HUES48 (cell line): ENCODE data around the gene RGS17.

Source experiments
- H3K27ac ChIP-seq: one replicate; pipeline ENCODE4 v1.7.0; 2013; ENCODE audit warnings: low read depth, low read length, inconsistent platforms
- H3K27me3 ChIP-seq: 2 replicates; pipeline ENCODE4 v1.6.1; 2013; ENCODE audit warnings: mild to moderate bottlenecking, low read length; ENCODE audit not compliant: control insufficient read depth, insufficient read depth
- H3K36me3 ChIP-seq: 2 replicates; pipeline ENCODE4 v1.6.1; 2013; ENCODE audit warnings: low read length; ENCODE audit not compliant: control insufficient read depth, insufficient read depth
- H3K4me1 ChIP-seq: 2 replicates; pipeline ENCODE4 v1.6.1; 2013; ENCODE audit warnings: mild to moderate bottlenecking, low read length; ENCODE audit not compliant: control insufficient read depth, insufficient read depth
- H3K4me3 ChIP-seq: 2 replicates; pipeline ENCODE4 v1.5.1; 2013; ENCODE audit warnings: mild to moderate bottlenecking, low read depth, low read length
- H3K9ac ChIP-seq: 2 replicates; pipeline ENCODE4 v1.6.1; 2013; ENCODE audit warnings: mild to moderate bottlenecking, low read depth, low read length, moderate library complexity
- H3K9me3 ChIP-seq: 2 replicates; pipeline ENCODE4 v1.6.1; 2013; ENCODE audit warnings: low read length; ENCODE audit not compliant: control insufficient read depth, insufficient read depth

Gene RGS17

GRCh38 chr6:153131037-153131981 lies at the start of gene RGS17:
Gene RGS17 (minus strand): TSS chr6:153131282. CDS start chr6:153044018, 87,264 bp downstream.
- no peaks in the 10 kb centered on the region for H3K36me3 ChIP-seq
- H3K4me1 ChIP-seq, result peaks cover 15% of the 10 kb centered on the region
- H3K9ac ChIP-seq, result peak within 1 kb of the TSS; percentile 23; the same call in 1 of the 2 replicates
- no peaks in the 10 kb centered on the region for H3K9me3 ChIP-seq
- peak within 1 kb of the TSS; percentile 87 for H3K4me3 ChIP-seq
- H3K27ac ChIP-seq, result peak within 1 kb of the TSS; percentile 72
- peaks cover 31% of the 10 kb centered on the region for H3K27me3 ChIP-seq

- no peak overlapping the region for H3K27ac ChIP-seq
- no peaks in the 10 kb centered on the region for H3K9me3 ChIP-seq
- no peaks in the 10 kb centered on the region; the same call in 1 of the 2 replicates for H3K4me1 ChIP-seq
- H3K27me3 ChIP-seq, result no peaks in the 10 kb centered on the region
- no peaks in the 10 kb centered on the region for H3K36me3 ChIP-seq
- no peak overlapping the region for H3K4me3 ChIP-seq
- H3K9ac ChIP-seq, result no peak overlapping the region
Measured at GRCh38 chr6:153172815-153173214, 41.7 kb upstream of the RGS17 start.

GRCh38 chr6:153170511-153170910 lies 39.4 kb upstream of the RGS17 start:
- Histone ChIP-seq H3K27ac (no peak overlapping the region), H3K36me3 (no peaks in the 10 kb centered on the region), H3K9ac (no peak overlapping the region), H3K4me3 (no peak overlapping the region), H3K27me3 (no peaks in the 10 kb centered on the region), H3K4me1 (no peaks in the 10 kb centered on the region; the same call in 1 of the 2 replicates), H3K9me3 (no peaks in the 10 kb centered on the region)

GRCh38 chr6:153167907-153168306 lies 36.8 kb upstream of the RGS17 start:
- H3K36me3 ChIP-seq, result no peaks in the 10 kb centered on the region
- no peaks in the 10 kb centered on the region for H3K9me3 ChIP-seq
- H3K4me3 ChIP-seq, result no peak overlapping the region
- H3K27ac ChIP-seq, result no peak overlapping the region
- no peaks in the 10 kb centered on the region; the same call in 1 of the 2 replicates for H3K4me1 ChIP-seq
- no peak overlapping the region for H3K9ac ChIP-seq
- H3K27me3 ChIP-seq, result no peaks in the 10 kb centered on the region

GRCh38 chr6:153167061-153167891 lies 36.2 kb upstream of the RGS17 start:
- Histone ChIP-seq H3K9me3 (no peaks in the 10 kb centered on the region), H3K27ac (no peak overlapping the region), H3K9ac (no peak overlapping the region), H3K4me1 (no peaks in the 10 kb centered on the region; the same call in 1 of the 2 replicates), H3K36me3 (no peaks in the 10 kb centered on the region), H3K27me3 (no peaks in the 10 kb centered on the region), H3K4me3 (no peak overlapping the region)

GRCh38 chr6:153162646-153163045 lies 31.6 kb upstream of the RGS17 start:
- H3K4me1 ChIP-seq, result no peaks in the 10 kb centered on the region; the same call in 1 of the 2 replicates
- H3K9ac ChIP-seq, result no peak overlapping the region
- H3K4me3 ChIP-seq, result no peak overlapping the region
- no peak overlapping the region for H3K27ac ChIP-seq
- no peaks in the 10 kb centered on the region for H3K9me3 ChIP-seq
- no peaks in the 10 kb centered on the region for H3K36me3 ChIP-seq
- H3K27me3 ChIP-seq, result no peaks in the 10 kb centered on the region

GRCh38 chr6:153162172-153162571 lies 31.1 kb upstream of the RGS17 start:
- H3K36me3 ChIP-seq, result no peaks in the 10 kb centered on the region
- no peaks in the 10 kb centered on the region for H3K4me1 ChIP-seq
- H3K27ac ChIP-seq, result no peak overlapping the region
- no peak overlapping the region for H3K9ac ChIP-seq
- H3K4me3 ChIP-seq, result no peak overlapping the region
- no peaks in the 10 kb centered on the region for H3K27me3 ChIP-seq
- no peaks in the 10 kb centered on the region for H3K9me3 ChIP-seq

- no peaks in the 10 kb centered on the region for H3K27me3 ChIP-seq
Measured at GRCh38 chr6:153160221-153160620, 29.1 kb upstream of the RGS17 start.

GRCh38 chr6:153150752-153151440 lies 19.8 kb upstream of the RGS17 start:
- H3K27me3 ChIP-seq, result no peaks in the 10 kb centered on the region
- H3K27ac ChIP-seq, result no peak overlapping the region
- H3K4me1 ChIP-seq, result peaks cover 2% of the 10 kb centered on the region
- H3K36me3 ChIP-seq, result no peaks in the 10 kb centered on the region
- H3K9ac ChIP-seq, result no peak overlapping the region
- no peak overlapping the region for H3K4me3 ChIP-seq
- no peaks in the 10 kb centered on the region for H3K9me3 ChIP-seq

More at GRCh38 chr6:153160221-153160620, 29.1 kb upstream of the RGS17 start:
- Histone ChIP-seq H3K36me3 (no peaks in the 10 kb centered on the region), H3K27ac (no peak overlapping the region), H3K9ac (no peak overlapping the region), H3K4me3 (no peak overlapping the region), H3K9me3 (no peaks in the 10 kb centered on the region), H3K4me1 (peaks cover 5% of the 10 kb centered on the region)

GRCh38 chr6:153150371-153150751 lies 19.3 kb upstream of the RGS17 start:
- H3K9ac ChIP-seq, result no peak overlapping the region
- H3K27ac ChIP-seq, result no peak overlapping the region
- H3K9me3 ChIP-seq, result no peaks in the 10 kb centered on the region
- no peaks in the 10 kb centered on the region; the same call in 1 of the 2 replicates for H3K4me1 ChIP-seq
- H3K27me3 ChIP-seq, result no peaks in the 10 kb centered on the region
- no peak overlapping the region for H3K4me3 ChIP-seq
- no peaks in the 10 kb centered on the region for H3K36me3 ChIP-seq
